GM18502 (cell line): ENCODE data around the gene NBEAL1.
"Not testable (repeated sequence)": the region's sequence is repeated elsewhere in the genome, so short reads cannot be mapped to it uniquely, and the experiment has no call there.

Experiments
- ATAC-seq: cut with Tn5 transposase; IDR thresholded peaks from one replicate; pipeline ENCODE4 v1.9.1; 2021; ENCODE audit warnings: mild to moderate bottlenecking; ENCODE audit not compliant: unreplicated experiment, poor library complexity

NBEAL1 gene

DNA sequence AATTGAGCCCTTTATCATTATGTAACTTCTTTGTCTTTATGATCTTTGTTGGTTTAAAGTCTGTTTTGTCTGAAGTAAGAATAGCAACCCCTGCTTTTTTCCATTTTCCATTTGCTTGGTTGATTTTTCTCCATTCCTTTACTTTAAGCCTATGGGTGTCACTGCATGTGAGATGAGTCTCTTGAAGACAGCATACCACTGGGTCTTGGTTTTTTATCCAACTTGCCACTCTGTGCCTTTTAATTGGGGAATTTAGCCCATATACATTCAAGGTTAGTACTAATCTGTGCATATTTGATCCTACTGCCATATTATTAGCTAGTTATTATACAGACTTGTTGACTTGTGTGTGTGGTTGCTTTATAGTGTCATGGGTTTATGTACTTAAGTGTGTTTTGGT is 89.6 kb downstream of the NBEAL1 start:
- ATAC-seq: no peak

DNA sequence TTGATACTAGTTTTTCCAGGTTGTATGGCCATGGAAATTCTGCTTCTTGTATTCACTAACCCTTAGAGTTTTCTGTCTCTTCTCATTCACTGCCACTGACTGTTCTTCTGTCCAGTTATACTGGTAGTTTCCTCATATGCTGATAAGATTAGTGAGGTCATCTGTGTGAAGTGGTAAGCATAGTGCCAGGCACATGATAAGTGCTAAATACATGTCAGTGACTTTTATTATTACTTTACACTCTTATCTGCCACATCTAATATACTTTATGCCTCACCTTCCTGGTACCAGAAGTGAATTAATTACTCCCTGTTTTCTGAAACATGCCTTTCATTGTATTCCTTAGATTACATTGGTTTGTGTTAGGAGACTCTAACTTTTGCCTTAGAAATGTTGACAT is 91.3 kb downstream of the NBEAL1 start:
- no peak for ATAC-seq

DNA sequence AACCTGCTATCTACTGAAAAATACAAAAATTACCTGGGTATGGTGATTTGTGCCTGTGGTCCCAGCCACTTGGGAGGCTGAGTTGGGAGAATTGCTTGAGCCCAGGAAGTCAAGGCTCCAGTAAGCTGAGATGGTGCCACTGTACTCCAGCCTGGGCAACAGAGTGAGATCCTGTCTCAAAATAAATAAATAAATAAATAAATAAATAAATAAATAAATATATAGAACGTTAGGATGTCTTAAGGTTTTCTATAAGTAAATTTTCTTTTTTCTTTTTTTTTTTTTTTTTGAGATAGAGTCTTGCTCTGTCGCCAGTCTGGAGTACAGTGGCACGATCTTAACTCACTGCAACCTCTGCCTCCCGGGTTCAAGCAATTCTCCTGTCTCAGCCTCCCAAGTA is 95.8 kb downstream of the NBEAL1 start:
- ATAC-seq: not testable (repeated sequence)

DNA sequence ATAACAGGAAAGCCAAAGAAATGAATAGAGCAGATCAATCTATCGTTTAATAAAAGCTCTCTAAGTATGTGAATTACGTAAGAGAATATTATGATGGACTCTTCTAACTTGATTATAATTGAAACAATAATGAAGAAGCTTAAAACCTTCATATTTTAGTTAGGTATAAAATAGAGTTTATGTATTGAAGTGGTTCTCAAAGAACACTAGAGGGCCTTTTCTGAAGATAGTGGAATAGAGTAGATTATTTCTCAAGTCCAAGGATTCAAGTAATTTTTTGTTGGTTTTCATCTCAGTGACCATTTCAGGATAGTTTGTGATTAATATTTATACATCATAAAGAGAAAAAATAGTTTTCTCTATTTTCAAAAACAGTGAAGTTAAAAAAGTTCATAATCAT is 97.7 kb downstream of the NBEAL1 start:
- no peak for ATAC-seq

DNA sequence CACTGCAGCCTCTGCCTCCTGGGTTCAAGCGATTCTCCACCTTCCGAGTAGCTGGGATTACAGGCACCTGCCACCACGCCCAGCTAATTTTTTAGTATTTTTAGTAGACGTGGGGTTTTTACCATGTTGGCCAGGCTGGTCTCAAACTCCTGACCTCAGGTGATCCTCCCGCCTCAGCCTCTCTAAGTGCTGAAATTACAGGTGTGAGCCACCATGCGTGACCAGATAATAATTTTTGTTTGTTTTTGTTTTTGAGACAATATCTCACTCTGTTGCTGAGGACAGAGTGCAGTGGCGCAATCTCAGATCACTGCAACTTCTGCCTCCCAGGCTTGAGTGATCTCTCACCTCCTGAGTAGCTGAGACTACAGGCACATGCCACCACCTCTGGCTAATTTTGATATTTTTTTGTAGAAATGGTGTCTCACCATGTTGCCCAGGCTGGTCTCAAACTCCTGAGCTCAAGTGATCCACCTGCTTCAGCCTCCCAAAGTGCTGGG is 100.6 kb downstream of the NBEAL1 start:
- ATAC-seq: not testable (repeated sequence)

DNA sequence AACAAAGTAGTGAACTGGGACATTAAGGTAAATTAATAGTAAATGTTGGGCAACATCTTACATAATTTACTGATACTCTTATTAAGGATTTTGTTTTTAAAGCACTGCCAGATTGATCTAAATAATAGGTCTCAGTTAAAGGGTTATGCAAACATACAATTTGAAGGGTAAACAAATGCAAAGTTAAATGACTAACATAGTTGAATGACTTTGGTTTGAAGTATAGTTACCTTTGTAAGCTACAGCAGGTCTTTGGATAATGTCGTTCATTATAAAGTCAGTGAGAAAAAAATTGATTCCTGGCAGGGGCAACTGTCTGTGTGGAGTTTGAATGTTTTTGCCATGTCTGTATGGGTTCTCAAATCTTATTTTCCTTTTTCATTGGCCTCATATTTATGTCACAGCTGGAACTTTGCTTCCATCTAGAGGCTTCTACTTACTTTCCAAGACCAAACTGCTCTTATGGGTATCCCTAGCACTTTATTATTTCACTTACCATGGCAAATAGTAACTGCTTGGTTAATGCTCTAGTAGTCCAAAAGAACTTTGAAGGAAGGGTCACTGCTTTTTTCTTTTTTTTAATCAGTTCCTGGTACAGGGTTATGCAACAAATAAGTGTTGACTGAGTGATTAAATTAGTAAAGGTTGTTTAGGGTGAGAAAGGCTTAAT is 107.8 kb downstream of the NBEAL1 start:
- ATAC-seq: no peak

DNA sequence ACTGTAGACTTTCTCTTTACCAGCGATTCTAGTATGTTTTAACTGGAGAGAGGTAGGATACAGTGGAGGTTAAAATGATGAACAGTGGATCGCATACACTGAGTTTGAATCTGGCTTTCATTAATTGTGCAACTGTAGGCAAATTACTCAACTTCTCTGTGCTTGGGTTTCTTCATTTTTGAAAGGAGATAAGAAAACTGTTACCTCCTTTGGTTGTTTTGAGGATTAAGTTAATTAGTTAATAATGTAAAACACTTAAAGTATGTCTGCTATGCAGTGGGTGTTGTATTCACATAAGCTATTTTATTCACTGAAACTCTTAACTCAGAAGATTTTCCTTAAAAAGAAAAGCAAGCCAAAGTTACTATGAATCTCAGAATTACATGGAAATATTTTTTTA is 112.3 kb downstream of the NBEAL1 start:
- no peak for ATAC-seq

DNA sequence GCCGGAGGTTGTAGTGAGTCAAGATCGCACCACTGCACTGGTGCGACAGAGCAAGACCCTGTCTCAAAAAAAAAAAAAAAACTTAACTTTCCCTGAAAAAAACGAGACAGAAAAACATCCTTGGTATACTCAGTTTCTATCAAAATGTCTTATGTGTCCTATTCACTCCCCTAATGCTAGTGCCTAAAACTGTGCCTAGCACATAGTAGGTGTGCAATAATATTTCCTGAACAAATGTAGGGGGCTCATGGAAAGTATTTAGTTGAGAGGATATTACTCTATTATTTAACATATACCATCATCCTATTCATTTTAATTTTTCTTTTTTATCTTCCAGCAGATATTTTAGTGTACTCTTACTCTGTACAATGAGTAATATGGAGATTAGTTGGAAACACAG is 120.4 kb downstream of the NBEAL1 start:
- no peak for ATAC-seq

DNA sequence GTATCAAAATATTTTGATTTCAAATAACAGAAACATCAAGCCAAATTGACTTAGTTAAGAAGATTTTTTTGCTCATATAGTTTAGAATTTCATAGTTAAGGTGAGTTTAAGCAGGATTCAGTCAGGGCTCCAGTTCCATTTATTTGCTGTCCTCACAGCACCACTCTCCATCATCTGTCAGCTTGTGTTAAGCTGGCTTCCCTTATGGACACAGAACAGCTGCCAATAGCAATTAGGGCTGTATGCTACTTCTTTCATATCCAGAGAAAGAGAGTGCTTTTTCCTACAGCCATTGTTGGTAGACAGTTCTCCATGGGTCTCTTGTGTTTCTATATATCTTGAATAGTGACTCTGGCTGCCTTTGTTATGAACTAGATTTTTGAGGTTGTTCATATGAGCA is 128.7 kb downstream of the NBEAL1 start:
- no peak for ATAC-seq

DNA sequence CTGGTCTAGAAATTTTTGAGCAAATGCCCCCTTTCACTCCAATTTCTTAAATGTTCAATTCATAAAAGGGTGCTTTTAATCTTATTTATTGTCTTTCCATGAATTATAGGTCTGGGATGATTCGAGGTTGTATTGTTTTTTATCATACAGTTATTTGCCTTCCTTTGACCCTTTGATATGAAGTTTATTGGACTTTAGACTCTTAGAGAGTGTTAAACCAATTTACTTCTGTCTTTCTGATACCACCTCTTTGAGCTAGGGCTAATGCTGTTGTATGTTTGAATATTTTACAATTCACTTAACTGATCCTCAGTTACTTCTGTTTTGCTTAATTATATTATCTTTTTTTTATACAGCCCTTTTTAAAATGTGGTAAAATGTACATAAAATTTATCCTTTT is 134.5 kb downstream of the NBEAL1 start:
- no peak for ATAC-seq

DNA sequence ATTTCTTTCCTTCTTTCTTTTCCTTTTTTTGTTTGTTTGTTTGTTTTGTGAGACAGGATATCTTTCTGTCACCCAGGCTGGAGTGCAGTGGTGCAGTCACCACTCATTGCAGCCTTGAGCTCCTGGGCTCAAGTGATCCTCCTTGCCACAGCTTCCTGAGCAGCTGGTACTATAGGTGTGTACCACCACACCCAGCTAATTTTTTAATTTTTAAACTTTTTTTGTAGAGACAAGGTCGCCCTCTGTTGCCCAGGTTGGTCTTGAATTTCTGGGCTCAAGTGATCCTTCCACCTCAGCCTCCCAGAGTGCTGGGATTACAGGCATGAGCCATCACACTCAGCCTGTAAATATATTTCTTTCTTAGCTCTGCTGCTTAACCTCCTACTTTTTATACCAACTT is 140.7 kb downstream of the NBEAL1 start:
- no peak for ATAC-seq

DNA sequence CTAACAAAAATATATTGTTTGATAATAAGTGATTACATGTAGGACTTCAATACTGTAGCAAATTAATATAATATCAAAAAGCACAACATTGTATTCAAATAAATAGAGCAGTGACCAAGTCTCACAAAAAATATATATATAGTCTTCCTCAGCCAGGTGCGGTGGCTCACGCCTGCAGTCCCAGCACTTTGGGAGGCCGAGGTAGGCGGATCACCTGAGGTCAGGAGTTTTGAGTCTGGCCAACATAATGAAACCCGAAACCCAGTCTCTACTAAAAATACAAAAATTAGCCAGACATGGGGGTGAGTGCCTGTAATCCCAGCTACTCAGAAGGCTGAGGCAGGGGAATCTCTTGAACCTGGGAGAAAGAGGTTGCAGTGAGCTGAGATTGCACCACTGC is 148.0 kb downstream of the NBEAL1 start:
- not testable (repeated sequence) for ATAC-seq

DNA sequence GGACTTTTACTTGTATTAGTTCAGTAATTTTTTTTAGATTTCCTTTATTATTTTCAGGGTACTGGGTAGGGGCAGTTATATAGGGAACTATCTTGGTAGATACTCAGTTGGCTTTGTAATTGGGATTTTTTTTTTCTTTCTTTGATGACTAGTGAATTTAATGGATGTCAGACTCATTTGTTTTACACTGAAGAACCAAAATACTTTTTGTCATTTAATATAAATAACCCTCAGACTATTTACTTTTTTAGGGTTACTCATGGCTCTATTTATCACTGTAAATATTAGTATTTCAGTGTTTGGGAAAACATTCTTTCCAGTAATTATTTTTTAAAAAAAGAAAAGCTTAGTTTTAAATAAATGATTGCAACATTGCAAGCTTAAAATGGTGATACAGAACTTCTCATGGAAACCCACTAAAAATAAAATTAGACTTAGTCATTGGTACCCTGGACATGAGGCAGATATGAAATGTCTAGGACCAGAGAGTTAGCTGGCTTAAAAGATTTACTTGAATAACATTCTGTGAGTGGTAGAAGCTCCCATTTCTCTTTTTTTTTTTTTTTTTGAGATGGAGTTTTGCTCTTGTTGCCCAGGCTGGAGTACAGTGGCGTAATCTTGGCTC is 149.7 kb downstream of the NBEAL1 start:
- no peak for ATAC-seq

DNA sequence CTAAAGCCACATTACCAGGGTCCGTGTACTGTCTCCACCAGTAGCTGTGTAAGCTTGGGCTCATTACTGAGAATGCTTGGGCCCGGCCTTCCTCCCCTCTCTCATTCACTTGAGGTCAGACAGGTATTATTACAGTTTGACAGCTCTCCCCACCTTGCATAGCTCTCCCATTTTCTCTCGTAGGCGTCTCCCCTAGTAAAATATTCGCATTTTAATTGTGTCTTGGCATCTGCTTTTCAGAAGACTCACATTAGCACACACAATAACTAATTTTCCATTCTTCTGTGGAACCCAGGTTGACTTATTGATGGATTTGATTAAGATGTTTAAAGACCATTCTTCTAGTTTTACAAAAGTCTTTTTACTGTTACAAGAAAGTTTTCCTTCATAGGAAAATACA is 153.1 kb downstream of the NBEAL1 start:
- ATAC-seq: no peak

DNA sequence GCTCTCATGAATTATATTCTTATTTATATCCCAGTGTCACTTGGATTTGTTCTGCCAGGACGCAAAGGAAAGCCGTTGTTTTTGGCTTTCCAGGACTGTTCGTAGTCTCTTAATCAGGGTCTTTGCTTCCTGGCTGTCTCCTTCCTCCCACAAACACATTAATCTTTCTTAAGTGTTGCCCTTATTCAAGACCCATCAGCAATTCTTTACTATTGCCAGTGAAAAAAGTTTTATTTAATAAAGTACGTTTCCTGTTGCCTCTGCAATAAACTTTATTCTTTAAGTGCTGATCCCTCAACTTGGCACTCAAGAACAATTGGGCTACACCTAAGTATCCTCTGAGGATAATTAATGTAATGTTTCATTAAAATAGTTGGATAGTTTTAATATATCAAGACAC is 155.8 kb downstream of the NBEAL1 start:
- ATAC-seq: no peak

DNA sequence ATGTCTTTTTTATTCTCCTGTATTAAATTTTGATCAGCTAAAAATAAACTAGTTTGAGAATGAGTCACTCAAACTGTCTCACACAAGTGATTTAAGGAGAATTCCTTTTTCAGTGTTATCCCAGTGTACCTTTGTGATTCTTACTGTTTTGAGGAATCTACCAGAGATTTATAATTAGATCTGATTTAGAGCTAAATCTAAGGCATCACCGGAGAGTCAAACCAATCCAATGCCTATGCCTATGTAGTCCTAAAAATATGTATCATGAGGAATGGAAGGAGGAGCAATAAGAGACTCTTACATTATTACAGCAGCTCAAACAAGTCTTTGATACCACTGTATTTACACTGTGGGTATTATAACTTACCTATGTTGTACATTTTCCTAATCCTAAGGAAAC is 160.7 kb downstream of the NBEAL1 start:
- ATAC-seq: no peak

DNA sequence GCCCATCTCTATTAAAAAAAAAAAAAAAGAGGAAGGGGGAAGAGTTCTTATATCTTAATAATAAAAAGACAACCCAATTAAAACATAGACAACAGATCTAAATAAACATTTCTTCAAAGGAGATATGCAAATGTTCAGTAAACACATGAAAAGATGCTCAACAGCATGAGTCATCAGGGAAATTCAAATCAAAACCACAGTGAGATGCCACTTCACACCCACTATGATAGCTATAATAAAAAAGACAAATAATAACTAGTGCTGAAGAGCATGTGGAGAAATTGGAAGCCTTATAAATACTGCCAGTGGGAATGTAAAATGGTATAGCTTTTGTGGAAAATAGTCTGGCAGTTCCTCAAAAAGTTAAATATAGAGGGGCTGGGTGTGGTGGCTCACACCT is 162.7 kb downstream of the NBEAL1 start:
- ATAC-seq: no peak

DNA sequence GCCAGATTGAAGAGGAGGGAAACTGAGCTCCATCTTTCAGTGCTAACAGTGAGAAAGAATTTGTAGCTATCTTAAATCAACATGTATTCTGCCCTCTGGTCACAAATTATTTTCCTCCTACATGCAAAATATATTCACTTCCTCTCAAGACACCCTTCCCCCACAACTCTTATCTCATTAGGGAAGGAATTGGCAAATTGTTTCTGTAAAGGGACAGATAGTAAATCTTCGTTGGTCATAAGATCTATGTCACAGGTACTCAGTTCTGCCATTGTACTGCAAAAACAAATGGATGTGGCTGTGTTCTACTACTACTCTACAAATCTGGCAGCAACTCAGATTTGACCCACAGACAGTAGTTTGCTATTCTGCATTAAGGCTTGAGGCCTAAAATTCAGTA is 171.2 kb downstream of the NBEAL1 start:
- ATAC-seq: no peak

DNA sequence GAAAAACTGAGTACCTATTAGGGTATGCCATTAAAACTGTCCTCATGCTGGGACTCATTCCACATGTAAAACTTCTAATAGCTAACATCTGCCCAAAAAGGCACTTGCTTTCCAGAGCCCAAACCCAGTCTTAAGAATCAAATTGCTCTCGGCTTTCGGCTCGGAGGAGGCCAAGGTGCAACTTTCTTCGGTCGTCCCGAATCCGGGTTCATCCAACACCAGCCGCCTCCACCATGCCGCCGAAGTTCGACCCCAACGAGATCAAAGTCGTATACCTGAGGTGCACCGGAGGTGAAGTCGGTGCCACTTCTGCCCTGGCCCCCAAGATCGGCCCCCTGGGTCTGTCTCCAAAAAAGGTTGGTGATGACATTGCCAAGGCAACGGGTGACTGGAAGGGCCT is 175.9 kb downstream of the NBEAL1 start:
- ATAC-seq: not testable (repeated sequence)

DNA sequence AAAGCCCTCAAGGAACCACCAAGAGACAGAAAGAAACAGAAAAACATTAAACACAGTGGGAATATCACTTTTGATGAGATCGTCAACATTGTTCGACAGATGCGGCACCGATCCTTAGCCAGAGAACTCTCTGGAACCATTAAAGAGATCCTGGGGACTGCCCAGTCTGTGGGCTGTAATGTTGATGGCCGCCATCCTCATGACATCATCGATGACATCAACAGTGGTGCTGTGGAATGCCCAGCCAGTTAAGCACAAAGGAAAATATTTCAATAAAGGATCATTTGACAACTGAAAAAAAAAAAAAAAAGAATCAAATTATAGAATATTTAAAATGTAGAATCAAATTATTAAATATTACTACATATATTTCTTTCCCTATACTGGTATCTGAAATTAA is 176.4 kb downstream of the NBEAL1 start:
- ATAC-seq: not testable (repeated sequence)

DNA sequence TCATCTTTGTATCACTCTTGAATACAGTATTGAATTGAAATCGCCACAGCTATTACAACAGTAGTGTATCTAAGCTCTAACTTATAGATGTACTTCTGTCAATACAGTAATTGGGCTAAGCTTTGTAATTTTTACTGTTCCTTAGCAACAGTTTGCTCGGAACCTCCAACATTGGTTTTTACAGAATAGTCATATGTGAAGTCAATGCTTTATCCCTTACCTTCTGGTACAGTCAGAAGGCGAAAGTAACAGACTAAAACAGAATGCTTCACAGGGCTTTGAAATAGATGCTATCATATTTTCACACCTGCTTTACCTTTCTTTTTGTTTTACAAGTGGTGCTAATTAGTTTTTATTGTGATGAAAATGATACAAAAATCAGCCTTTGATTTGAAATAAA is 177.3 kb downstream of the NBEAL1 start:
- ATAC-seq: no peak

DNA sequence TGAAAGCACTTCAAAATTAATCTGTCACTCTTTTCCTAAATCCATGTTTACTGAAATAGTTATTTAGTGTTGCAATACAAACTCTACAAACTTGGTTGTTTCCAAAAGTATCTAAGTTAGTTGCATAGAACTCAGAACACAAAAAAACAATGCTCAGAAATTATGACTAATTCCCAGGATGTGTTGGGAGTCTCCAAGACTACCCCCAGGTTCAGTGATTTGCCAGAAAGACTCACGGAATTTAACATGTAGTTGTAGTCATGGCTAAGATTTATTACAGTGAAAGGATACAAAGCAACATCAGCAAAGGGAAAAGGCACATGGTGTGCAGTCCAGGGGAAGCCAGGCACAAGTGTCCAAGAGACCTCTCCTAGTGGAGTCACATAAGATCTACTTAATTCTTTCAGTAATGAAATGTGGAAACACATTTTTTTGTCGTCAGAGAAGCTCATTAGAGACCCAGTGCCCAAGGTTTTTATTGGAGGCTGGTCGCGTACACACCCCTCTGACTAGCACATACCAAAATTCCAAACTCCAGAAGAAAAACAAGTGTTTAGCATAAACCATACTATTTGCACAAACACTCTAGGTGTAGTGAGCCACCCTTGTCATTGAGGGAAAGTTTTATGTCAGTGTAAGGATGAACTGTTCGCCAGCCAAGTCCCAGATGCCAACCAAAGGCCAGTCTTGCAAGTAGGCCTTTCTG is 180.8 kb downstream of the NBEAL1 start:
- no peak for ATAC-seq
